H1 (cell line): ENCODE measurements around the gene CTNND2. TPM values are rescaled to one million over a fixed set of nuclear protein-coding genes. Genes with fewer than 3 reads are reported as not detected.

ENCODE experiments used
- CHD7 ChIP-seq: fragments of 300-600 bp; sonication (generic); IDR thresholded peaks from 2 replicates; pipeline ENCODE4 v1.7.1; 2012; ENCODE audit warnings: low read length, moderate library complexity, mild to moderate bottlenecking, inconsistent platforms; ENCODE audit not compliant: insufficient replicate concordance
- polyA plus RNA-seq, 7 experiments: library from polyadenylated mRNA; depleted of rRNA in 3 of 7; stranded (reverse) in 5 of 7; unstranded in 2 of 7; fragments of >200 nt in 5 of 7; fragments of 200-250 nt in 2 of 7; gene quantifications; 1 replicate in 5 of 7; 2 replicates in 1 of 7; 4 replicates in 1 of 7; pipeline versions ENCODE4 v1.2.1 to v1.2.3, GENCODE V29; 2011 to 2013; ENCODE audit warnings: missing spikeins in 2 of 7, mixed read lengths in 2 of 7
- total RNA-seq: library from RNA; stranded (reverse); fragmentation: NEBNext Ultra II Directional; extraction: Animal tissue kit (Norgen Biotek cat#: 25700); gene quantifications from 2 replicates; pipeline ENCODE4 v1.2.1, GENCODE V29; 2021

CTNND2 gene
- total and polyA plus RNA-seq, 2 of the 8 experiments (the other 6 are each of a cell fraction or from before 2014, with no cell fraction given): 7.4 to 14.2 TPM

GRCh38 chr5:11007269-11007870, 896.9 kb downstream of the CTNND2 start (continued):
- TF ChIP-seq CHD7: no peak
- TF ChIP-seq, all 59 proteins: peak for 0
